HepG2 (cell line): ENCODE data around the gene TYMP. TPM values are rescaled to one million over a fixed set of nuclear protein-coding genes. Genes with fewer than 3 reads are reported as not detected.
A peak's percentile ranks its signal among the peaks of the same experiment; 100 is the strongest.

ENCODE experiments used
- JDP2 ChIP-seq: sonication (generic); formaldehyde crosslinking; IDR thresholded peaks from 2 replicates; pipeline ENCODE4 v1.8.1; 2022; ENCODE audit warnings: missing genetic modification reagents, borderline replicate concordance
- MTA3 ChIP-seq: sonication (generic); formaldehyde crosslinking; IDR thresholded peaks from 2 replicates; pipeline ENCODE4 v1.4.0; 2020; ENCODE audit warnings: missing genetic modification reagents
- NONO ChIP-seq, 2 experiments: fragments of 450-650 bp in 1 of 2; sonication (generic) in 1 of 2; formaldehyde crosslinking in 1 of 2; IDR thresholded peaks in 1 of 2; conservative IDR thresholded peaks in 1 of 2; 2 replicates each; pipeline versions ENCODE4 v1.6.1 to v1.8.0; 2017 to 2022; ENCODE audit warnings: mild to moderate bottlenecking in 1 of 2, missing genetic modification reagents in 1 of 2, moderate library complexity in 1 of 2
- PHF21A ChIP-seq: sonication (generic); formaldehyde crosslinking; IDR thresholded peaks from 2 replicates; pipeline ENCODE4 v1.5.0; 2020; ENCODE audit warnings: mild to moderate bottlenecking, missing genetic modification reagents
- TBL1XR1 ChIP-seq: fragments of 150-350 bp; IDR thresholded peaks from 2 replicates; pipeline ENCODE4 v1.6.1; 2014; ENCODE audit warnings: borderline replicate concordance, low read length; ENCODE audit not compliant: partially characterized antibody
- ZNF205 ChIP-seq: IDR thresholded peaks from 2 replicates; pipeline ENCODE4 v1.6.1; 2018; ENCODE audit warnings: missing biosample characterization, missing genetic modification reagents
- ZNF296 ChIP-seq: sonication (generic); formaldehyde crosslinking; conservative IDR thresholded peaks from 2 replicates; pipeline ENCODE4 v1.5.0; 2020; ENCODE audit warnings: mild to moderate bottlenecking, missing genetic modification reagents
- ZNF34 ChIP-seq: sonication (generic); formaldehyde crosslinking; IDR thresholded peaks from 2 replicates; pipeline ENCODE4 v1.4.0; 2020; ENCODE audit warnings: mild to moderate bottlenecking, missing genetic modification reagents, borderline replicate concordance
- ZNF468 ChIP-seq: sonication (generic); formaldehyde crosslinking; IDR thresholded peaks from 2 replicates; pipeline ENCODE4 v1.8.0; 2022; ENCODE audit warnings: mild to moderate bottlenecking, moderate library complexity, missing genetic modification reagents
- ZNF572 ChIP-seq: sonication (generic); formaldehyde crosslinking; IDR thresholded peaks from 2 replicates; pipeline ENCODE4 v1.5.1; 2020; ENCODE audit warnings: mild to moderate bottlenecking, missing genetic modification reagents
- ZNF607 ChIP-seq: sonication (generic); formaldehyde crosslinking; IDR thresholded peaks from 2 replicates; pipeline ENCODE4 v1.5.1; 2020; ENCODE audit warnings: missing genetic modification reagents, mild to moderate bottlenecking, borderline replicate concordance
- ZNF660 ChIP-seq: sonication (generic); formaldehyde crosslinking; IDR thresholded peaks from 2 replicates; pipeline ENCODE4 v1.5.1; 2020; ENCODE audit warnings: mild to moderate bottlenecking, low read depth, missing genetic modification reagents, borderline replicate concordance
- ZNF776 ChIP-seq: sonication (generic); formaldehyde crosslinking; IDR thresholded peaks from 2 replicates; pipeline ENCODE4 v1.4.0; 2020; ENCODE audit warnings: mild to moderate bottlenecking, missing genetic modification reagents
- ZNF780A ChIP-seq: sonication (generic); formaldehyde crosslinking; IDR thresholded peaks from 2 replicates; pipeline ENCODE4 v1.8.0; 2022; ENCODE audit warnings: mild to moderate bottlenecking, missing genetic modification reagents, moderate library complexity
- ZZZ3 ChIP-seq: sonication (generic); formaldehyde crosslinking; IDR thresholded peaks from 2 replicates; pipeline ENCODE4 v1.4.0; 2020; ENCODE audit warnings: missing genetic modification reagents, mild to moderate bottlenecking, borderline replicate concordance
- polyA plus RNA-seq, 8 experiments: library from polyadenylated mRNA; depleted of rRNA in 3 of 8; stranded (reverse) in 7 of 8; unstranded in 1 of 8; fragments of >200 nt; fragmentation: Illumina TruSeq in 4 of 8; extraction: Trizol in 4 of 8; gene quantifications; 2 replicates each; pipeline versions ENCODE4 v1.2.1 to v1.2.3, GENCODE V29; 2011 to 2016; ENCODE audit warnings: low read depth in 4 of 8, missing spikeins in 1 of 8, mixed read lengths in 1 of 8; ENCODE audit not compliant: insufficient read depth in 1 of 8
- total RNA-seq, 5 experiments: library from RNA; depleted of rRNA; stranded (reverse); fragments of >200 nt; fragmentation: Illumina TruSeq; extraction: Trizol; gene quantifications; 2 replicates each; pipeline ENCODE4 v1.2.3, GENCODE V29; 2016; ENCODE audit warnings: low read depth in 1 of 5
- TF ChIP-seq, protein P1 (sequence below): sonication (generic); formaldehyde crosslinking; IDR thresholded peaks from 2 replicates; pipeline ENCODE4 v1.5.0; 2020; ENCODE audit warnings: missing genetic modification reagents, mild to moderate bottlenecking, borderline replicate concordance
- TF ChIP-seq, protein P2 (sequence below): sonication (generic); formaldehyde crosslinking; IDR thresholded peaks from 2 replicates; pipeline ENCODE4 v1.8.0; 2022; ENCODE audit warnings: missing genetic modification reagents, mild to moderate bottlenecking, inconsistent platforms, borderline replicate concordance
- TF ChIP-seq, protein P3 (sequence below): sonication (generic); formaldehyde crosslinking; IDR thresholded peaks from 2 replicates; pipeline ENCODE4 v1.4.0; 2020; ENCODE audit warnings: missing genetic modification reagents, mild to moderate bottlenecking, borderline replicate concordance
- TF ChIP-seq, protein P4 (sequence below): sonication (generic); IDR thresholded peaks from 2 replicates; pipeline ENCODE4 v1.6.1; 2016; ENCODE audit warnings: low read depth, borderline replicate concordance
- TF ChIP-seq, protein P5 (sequence below): sonication (generic); formaldehyde crosslinking; IDR thresholded peaks from 2 replicates; pipeline ENCODE4 v1.5.1; 2020; ENCODE audit warnings: missing genetic modification reagents, mild to moderate bottlenecking, borderline replicate concordance

TYMP gene
- total and polyA plus RNA-seq, 2 of the 13 experiments (the other 11 are each of a cell fraction or from before 2014, with no cell fraction given): 3.9 to 4.3 TPM

DNA sequence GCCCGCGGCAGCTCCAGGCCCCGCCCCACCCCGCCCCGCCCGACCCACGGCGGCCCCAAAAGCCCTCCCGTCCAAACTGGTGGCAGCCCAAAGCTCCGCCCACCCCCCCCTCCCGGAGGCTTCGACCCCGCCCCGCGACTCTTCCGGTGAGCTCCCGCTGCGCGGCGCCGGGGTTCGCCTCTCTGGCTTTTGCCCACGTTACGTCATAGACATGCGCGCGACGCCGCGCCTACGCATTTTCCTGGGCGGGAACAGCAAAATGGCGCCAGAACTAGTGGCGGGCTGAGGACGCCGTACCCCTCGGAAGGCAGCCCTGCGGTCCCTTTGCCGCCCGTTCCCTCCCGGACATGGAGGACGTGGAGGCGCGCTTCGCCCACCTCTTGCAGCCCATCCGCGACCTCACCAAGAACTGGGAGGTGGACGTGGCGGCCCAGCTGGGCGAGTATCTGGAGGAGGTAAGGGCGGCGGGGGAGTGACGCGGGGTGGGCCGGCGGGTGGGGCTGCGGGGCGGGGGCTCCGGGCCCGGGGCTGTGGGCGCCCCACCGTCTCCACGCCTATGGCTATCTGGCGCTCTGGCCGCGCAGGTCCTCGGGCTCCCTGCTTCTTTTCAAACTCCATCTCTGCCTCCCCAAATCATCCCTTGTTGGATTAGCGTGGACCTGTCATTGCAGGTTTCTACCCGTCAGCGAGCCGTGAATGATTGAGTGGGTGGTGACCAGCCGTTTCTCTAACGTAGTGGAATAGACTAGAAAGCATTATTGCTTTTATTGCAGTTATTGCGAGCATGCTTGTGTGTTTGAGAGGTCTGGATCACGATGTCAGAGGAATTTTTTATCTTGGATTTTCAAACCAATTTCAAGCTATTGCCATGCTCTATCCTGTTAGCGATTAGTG is 21.6 kb downstream of the TYMP start, which contains the start of gene NCAPH2 (continued):
- TF ChIP-seq TBL1XR1: no peak
- no peak for TF ChIP-seq ZNF296 (CRISPR knock-in tag)
- no peak for TF ChIP-seq ZNF776 (CRISPR knock-in tag)
- no peak for TF ChIP-seq JDP2 (CRISPR knock-in tag)
- peak; percentile 78; the same call in 1 of the 2 replicates for TF ChIP-seq ZNF205 (CRISPR knock-in tag)
- no peak for TF ChIP-seq ZNF660 (CRISPR knock-in tag)
- TF ChIP-seq, protein P1, sequence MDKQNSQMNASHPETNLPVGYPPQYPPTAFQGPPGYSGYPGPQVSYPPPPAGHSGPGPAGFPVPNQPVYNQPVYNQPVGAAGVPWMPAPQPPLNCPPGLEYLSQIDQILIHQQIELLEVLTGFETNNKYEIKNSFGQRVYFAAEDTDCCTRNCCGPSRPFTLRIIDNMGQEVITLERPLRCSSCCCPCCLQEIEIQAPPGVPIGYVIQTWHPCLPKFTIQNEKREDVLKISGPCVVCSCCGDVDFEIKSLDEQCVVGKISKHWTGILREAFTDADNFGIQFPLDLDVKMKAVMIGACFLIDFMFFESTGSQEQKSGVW: no peak
- TF ChIP-seq ZNF780A (CRISPR knock-in tag): no peak
- no peak for TF ChIP-seq ZNF34
- TF ChIP-seq, protein P2, sequence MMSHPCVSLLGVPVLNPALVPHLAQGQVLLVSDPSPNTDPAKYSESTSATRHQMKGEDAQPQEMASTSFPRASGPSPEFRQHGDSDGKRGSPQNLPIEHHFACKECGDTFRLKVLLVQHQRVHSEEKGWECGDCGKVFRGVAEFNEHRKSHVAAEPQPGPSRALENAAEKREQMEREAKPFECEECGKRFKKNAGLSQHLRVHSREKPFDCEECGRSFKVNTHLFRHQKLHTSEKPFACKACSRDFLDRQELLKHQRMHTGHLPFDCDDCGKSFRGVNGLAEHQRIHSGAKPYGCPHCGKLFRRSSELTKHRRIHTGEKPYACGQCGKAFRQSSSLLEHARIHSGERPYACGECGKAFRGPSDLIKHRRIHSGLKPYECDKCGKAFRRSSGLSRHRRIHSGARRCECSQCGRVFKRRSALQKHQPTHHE (CRISPR knock-in tag): no peak
- TF ChIP-seq ZZZ3 (CRISPR knock-in tag): no peak; the same call in 1 of the 2 replicates
- TF ChIP-seq, protein P3, sequence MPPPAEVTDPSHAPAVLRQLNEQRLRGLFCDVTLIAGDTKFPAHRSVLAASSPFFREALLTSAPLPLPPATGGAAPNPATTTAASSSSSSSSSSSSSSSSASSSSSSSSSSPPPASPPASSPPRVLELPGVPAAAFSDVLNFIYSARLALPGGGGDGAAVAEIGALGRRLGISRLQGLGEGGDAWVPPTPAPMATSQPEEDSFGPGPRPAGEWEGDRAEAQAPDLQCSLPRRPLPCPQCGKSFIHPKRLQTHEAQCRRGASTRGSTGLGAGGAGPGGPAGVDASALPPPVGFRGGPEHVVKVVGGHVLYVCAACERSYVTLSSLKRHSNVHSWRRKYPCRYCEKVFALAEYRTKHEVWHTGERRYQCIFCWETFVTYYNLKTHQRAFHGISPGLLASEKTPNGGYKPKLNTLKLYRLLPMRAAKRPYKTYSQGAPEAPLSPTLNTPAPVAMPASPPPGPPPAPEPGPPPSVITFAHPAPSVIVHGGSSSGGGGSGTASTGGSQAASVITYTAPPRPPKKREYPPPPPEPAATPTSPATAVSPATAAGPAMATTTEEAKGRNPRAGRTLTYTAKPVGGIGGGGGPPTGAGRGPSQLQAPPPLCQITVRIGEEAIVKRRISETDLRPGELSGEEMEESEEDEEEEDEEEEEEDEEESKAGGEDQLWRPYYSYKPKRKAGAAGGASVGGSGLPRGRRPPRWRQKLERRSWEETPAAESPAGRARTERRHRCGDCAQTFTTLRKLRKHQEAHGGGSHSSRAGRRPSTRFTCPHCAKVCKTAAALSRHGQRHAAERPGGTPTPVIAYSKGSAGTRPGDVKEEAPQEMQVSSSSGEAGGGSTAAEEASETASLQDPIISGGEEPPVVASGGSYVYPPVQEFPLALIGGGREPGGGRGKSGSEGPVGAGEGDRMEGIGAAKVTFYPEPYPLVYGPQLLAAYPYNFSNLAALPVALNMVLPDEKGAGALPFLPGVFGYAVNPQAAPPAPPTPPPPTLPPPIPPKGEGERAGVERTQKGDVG (CRISPR knock-in tag): no peak
- no peak for TF ChIP-seq ZNF468 (CRISPR knock-in tag)
- no peak for TF ChIP-seq ZNF572 (CRISPR knock-in tag)
- TF ChIP-seq ZNF607 (CRISPR knock-in tag): no peak
- no peak for TF ChIP-seq PHF21A (CRISPR knock-in tag)
- no peak for TF ChIP-seq MTA3
- TF ChIP-seq NONO (IDR thresholded peaks at IDR 0.05): no peak
- TF ChIP-seq NONO (CRISPR knock-in tag; conservative IDR thresholded peaks at IDR 0.05): peak; percentile 78
- TF ChIP-seq, protein P4, sequence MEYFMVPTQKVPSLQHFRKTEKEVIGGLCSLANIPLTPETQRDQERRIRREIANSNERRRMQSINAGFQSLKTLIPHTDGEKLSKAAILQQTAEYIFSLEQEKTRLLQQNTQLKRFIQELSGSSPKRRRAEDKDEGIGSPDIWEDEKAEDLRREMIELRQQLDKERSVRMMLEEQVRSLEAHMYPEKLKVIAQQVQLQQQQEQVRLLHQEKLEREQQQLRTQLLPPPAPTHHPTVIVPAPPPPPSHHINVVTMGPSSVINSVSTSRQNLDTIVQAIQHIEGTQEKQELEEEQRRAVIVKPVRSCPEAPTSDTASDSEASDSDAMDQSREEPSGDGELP: no peak
- TF ChIP-seq, protein P5, sequence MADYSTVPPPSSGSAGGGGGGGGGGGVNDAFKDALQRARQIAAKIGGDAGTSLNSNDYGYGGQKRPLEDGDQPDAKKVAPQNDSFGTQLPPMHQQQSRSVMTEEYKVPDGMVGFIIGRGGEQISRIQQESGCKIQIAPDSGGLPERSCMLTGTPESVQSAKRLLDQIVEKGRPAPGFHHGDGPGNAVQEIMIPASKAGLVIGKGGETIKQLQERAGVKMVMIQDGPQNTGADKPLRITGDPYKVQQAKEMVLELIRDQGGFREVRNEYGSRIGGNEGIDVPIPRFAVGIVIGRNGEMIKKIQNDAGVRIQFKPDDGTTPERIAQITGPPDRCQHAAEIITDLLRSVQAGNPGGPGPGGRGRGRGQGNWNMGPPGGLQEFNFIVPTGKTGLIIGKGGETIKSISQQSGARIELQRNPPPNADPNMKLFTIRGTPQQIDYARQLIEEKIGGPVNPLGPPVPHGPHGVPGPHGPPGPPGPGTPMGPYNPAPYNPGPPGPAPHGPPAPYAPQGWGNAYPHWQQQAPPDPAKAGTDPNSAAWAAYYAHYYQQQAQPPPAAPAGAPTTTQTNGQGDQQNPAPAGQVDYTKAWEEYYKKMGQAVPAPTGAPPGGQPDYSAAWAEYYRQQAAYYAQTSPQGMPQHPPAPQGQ: no peak
